Gastroesophageal sphincter (tissue), 4 donors: Measurements from ENCODE around the gene POU4F1. TPM values are rescaled to one million over a fixed set of nuclear protein-coding genes. Genes with fewer than 3 reads are reported as not detected.

Experiments
- ATAC-seq: fragments of 150-250 bp; one replicate; pipeline ENCODE4 v1.9.1; 2016; ENCODE audit warnings: mild to moderate bottlenecking, moderate library complexity
- H3K27ac ChIP-seq, 4 donors: fragments of 200-600 bp; sonication (generic) in 3 of 4; 1 replicate in 3 of 4; 2 replicates in 1 of 4; pipeline ENCODE4 v1.5.1; 2016 to 2019
- H3K27me3 ChIP-seq: fragments of 200-600 bp; sonication (generic); one replicate; pipeline ENCODE4 v1.5.1; 2019
- H3K36me3 ChIP-seq, 2 donors: fragments of 200-600 bp; sonication (generic); one replicate each; pipeline ENCODE4 v1.5.1; 2019; ENCODE audit warnings: control low read depth in 1 of 2
- H3K4me1 ChIP-seq, 3 donors: fragments of 200-600 bp; sonication (generic); 1 replicate in 2 of 3; 2 replicates in 1 of 3; pipeline ENCODE4 v1.5.1; 2016 to 2019; ENCODE audit warnings: control low read depth in 2 of 3
- H3K4me3 ChIP-seq, 2 donors: fragments of 200-600 bp; sonication (generic); one replicate each; pipeline ENCODE4 v1.5.1; 2019; ENCODE audit warnings: mild to moderate bottlenecking in 1 of 2, moderate library complexity in 1 of 2
- H3K9me3 ChIP-seq, 3 donors: fragments of 200-600 bp; sonication (generic); one replicate each; pipeline ENCODE4 v1.5.1; 2017 to 2019; ENCODE audit warnings: control low read depth in 2 of 3
- CTCF ChIP-seq, 4 experiments: fragments of 200-600 bp in 2 of 4; fragments of 450-650 bp in 2 of 4; sonication (generic) in 1 of 4; IDR thresholded peaks; one replicate each; pipeline ENCODE4 v1.5.1; 2017 to 2019; ENCODE audit warnings: antibody characterized with exemption in 4 of 4, mild to moderate bottlenecking in 2 of 4, moderate library complexity in 2 of 4
- EP300 ChIP-seq: sonication (generic); formaldehyde crosslinking; IDR thresholded peaks from one replicate; pipeline ENCODE4 v1.6.1; 2017; ENCODE audit warnings: antibody characterized with exemption, mild to moderate bottlenecking
- POLR2A ChIP-seq, 2 donors: fragments of 450-650 bp; IDR thresholded peaks; one replicate each; pipeline ENCODE4 v1.6.1; 2017; ENCODE audit warnings: antibody characterized with exemption in 2 of 2, mild to moderate bottlenecking in 2 of 2, moderate library complexity in 1 of 2
- POLR2AphosphoS5 ChIP-seq: sonication (generic); formaldehyde crosslinking; IDR thresholded peaks from one replicate; pipeline ENCODE4 v1.6.1; 2017; ENCODE audit warnings: antibody characterized with exemption
- WGBS, 2 donors: methylation state at CpG; one replicate each; pipeline ENCODE4 v1.1.5; 2018; ENCODE audit warnings: low coverage in 1 of 2; 5-methylcytosine and 5-hydroxymethylcytosine counted together
- total RNA-seq, 4 donors: library from RNA; depleted of rRNA; stranded (reverse); fragments of >200 nt; gene quantifications; one replicate each; pipeline ENCODE4 v1.1.0, GENCODE V29; 2016

POU4F1 gene
- total RNA-seq, 4 donors from 2014 or later = 0.08 TPM; not detected in 3

- peaks cover 0 to 69% of the 10 kb centered on the region in 2 donors for H3K36me3 ChIP-seq
- WGBS, 2 donors = 92 to 100% methylated on average over 2 of the region's 2 CpGs
These were observed 22.0 kb upstream of the POU4F1 start for GRCh38 chr13:78625384-78625783.

GRCh38 chr13:78623132-78623531 lies 19.8 kb upstream of the POU4F1 start:
- peaks cover 0 to 47% of the 10 kb centered on the region in 2 donors for H3K36me3 ChIP-seq
- H3K27ac ChIP-seq = no peak overlapping the region
- no peaks in the 10 kb centered on the region for H3K27me3 ChIP-seq
- no peak overlapping the region for H3K4me3 ChIP-seq
- H3K4me1 ChIP-seq = no peaks in the 10 kb centered on the region
- no peak for ATAC-seq
- TF ChIP-seq CTCF (IDR thresholded peaks at IDR 0.05) (no peak), POLR2A (IDR thresholded peaks at IDR 0.05) (no peak), POLR2AphosphoS5 (no peak), EP300 (no peak)
- WGBS, 2 donors = 100% methylated on average over 3 of the region's 3 CpGs
- H3K9me3 ChIP-seq = no peaks in the 10 kb centered on the region

More at GRCh38 chr13:78625384-78625783, 22.0 kb upstream of the POU4F1 start:
- Histone ChIP-seq H3K27ac (no peak overlapping the region), H3K4me1 (no peaks in the 10 kb centered on the region), H3K27me3 (no peaks in the 10 kb centered on the region), H3K9me3 (no peaks in the 10 kb centered on the region), H3K4me3 (no peak overlapping the region)
- no peak for TF ChIP-seq EP300
- no peak for TF ChIP-seq POLR2AphosphoS5
- no peak for TF ChIP-seq POLR2A (IDR thresholded peaks at IDR 0.05)
- TF ChIP-seq CTCF (IDR thresholded peaks at IDR 0.05) = no peak
- ATAC-seq = no peak

- TF ChIP-seq EP300 (no peak), CTCF (IDR thresholded peaks at IDR 0.05) (no peak), POLR2AphosphoS5 (no peak), POLR2A (IDR thresholded peaks at IDR 0.05) (no peak)
- WGBS, 2 donors = 85 to 88% methylated on average over 2 of the region's 2 CpGs
These were observed 17.7 kb upstream of the POU4F1 start for GRCh38 chr13:78620936-78621470.

GRCh38 chr13:78618411-78618810 lies 15.1 kb upstream of the POU4F1 start:
- H3K4me1 ChIP-seq = no peaks in the 10 kb centered on the region
- no peaks in the 10 kb centered on the region for H3K9me3 ChIP-seq
- no peak for ATAC-seq
- no peaks in the 10 kb centered on the region for H3K27me3 ChIP-seq
- WGBS, 2 donors = 100% methylated on average over 1 of the region's 1 CpG
- H3K27ac ChIP-seq = no peak overlapping the region
- peaks cover 0 to 57% of the 10 kb centered on the region in 2 donors for H3K36me3 ChIP-seq
- no peak overlapping the region for H3K4me3 ChIP-seq
- TF ChIP-seq POLR2AphosphoS5 (no peak), CTCF (IDR thresholded peaks at IDR 0.05) (no peak), EP300 (no peak), POLR2A (IDR thresholded peaks at IDR 0.05) (no peak)

More at GRCh38 chr13:78620936-78621470, 17.7 kb upstream of the POU4F1 start:
- ATAC-seq = no peak
- no peaks in the 10 kb centered on the region for H3K9me3 ChIP-seq
- peaks cover 0 to 50% of the 10 kb centered on the region in 2 donors for H3K36me3 ChIP-seq
- no peak overlapping the region for H3K4me3 ChIP-seq
- H3K27me3 ChIP-seq = no peaks in the 10 kb centered on the region
- H3K27ac ChIP-seq = no peak overlapping the region
- no peaks in the 10 kb centered on the region for H3K4me1 ChIP-seq

- TF ChIP-seq EP300 (no peak), CTCF (IDR thresholded peaks at IDR 0.05) (no peak), POLR2A (IDR thresholded peaks at IDR 0.05) (no peak), POLR2AphosphoS5 (no peak)
- Histone ChIP-seq H3K9me3 (no peaks in the 10 kb centered on the region), H3K27me3 (peaks cover 58% of the 10 kb centered on the region), H3K4me1 (peaks cover 0 to 33% (median 24%) of the 10 kb centered on the region in 3 donors), H3K4me3 (no peak overlapping the region), H3K27ac (no peak overlapping the region), H3K36me3 (peaks cover 0 to 24% of the 10 kb centered on the region in 2 donors)
- no peak for ATAC-seq
- 37 to 41% methylated on average over 3 of the region's 3 CpGs for WGBS, 2 donors
These were observed 7.7 kb upstream of the POU4F1 start for GRCh38 chr13:78611040-78611439.
